PC-9 (cell line): ENCODE data around the gene PTPRD. TPM values are rescaled to one million over a fixed set of nuclear protein-coding genes. Genes with fewer than 3 reads are reported as not detected.

Experiments used
- BruUV-seq: library from RNA; stranded (reverse); fragments of 400-500 nt; replicated peaks from 2 replicates; lab custom pipeline; 2021; lab: Mats Ljungman, UMichigan
- CTCF ChIA-PET: fragments of 300-600 bp; sonication (Branson Sonifier 250); formaldehyde crosslinking; loops from one replicate; lab custom pipeline; 2022; ENCODE audit warnings: antibody characterized with exemption; lab: Charles Lee
- POLR2A ChIA-PET: fragments of 300-600 bp; sonication (Branson Sonifier 250); formaldehyde crosslinking; loops from one replicate; lab custom pipeline; 2022; ENCODE audit warnings: antibody characterized with exemption; ENCODE audit not compliant: unreplicated experiment; lab: Charles Lee
- DNase-seq, 2 experiments: peaks; one replicate each; pipeline versions ENCODE4 v3.0.0 to v3.0.0-alpha.2; 2015 to 2022; ENCODE audit warnings: mixed read lengths in 1 of 2
- H2AFZ ChIP-seq: fragments of 200-600 bp; sonication (generic); 2 replicates; pipeline ENCODE4 v1.8.1; 2017; ENCODE audit warnings: antibody characterized with exemption
- H3F3A ChIP-seq: fragments of 200-600 bp; sonication (generic); 2 replicates; pipeline ENCODE4 v1.8.1; 2017; ENCODE audit warnings: antibody characterized with exemption, mild to moderate bottlenecking, low read depth; ENCODE audit not compliant: insufficient read depth
- H3K27ac ChIP-seq: fragments of 200-600 bp; sonication (generic); 2 replicates; pipeline ENCODE4 v1.6.1; 2016; ENCODE audit warnings: mixed run types
- H3K27me3 ChIP-seq: fragments of 200-600 bp; sonication (generic); 2 replicates; pipeline ENCODE4 v1.6.1; 2016; ENCODE audit warnings: low read depth, mixed run types; ENCODE audit not compliant: insufficient read depth
- H3K36me3 ChIP-seq: fragments of 200-600 bp; sonication (generic); 2 replicates; pipeline ENCODE4 v1.6.1; 2016; ENCODE audit warnings: low read depth, mixed run types
- H3K4me1 ChIP-seq: fragments of 200-600 bp; sonication (generic); replicated peaks from 2 replicates; pipeline ENCODE4 v1.6.1; 2016; ENCODE audit warnings: mixed run types; ENCODE audit not compliant: insufficient read depth
- H3K4me2 ChIP-seq: fragments of 200-600 bp; sonication (generic); 2 replicates; pipeline ENCODE4 v1.6.1; 2017; ENCODE audit warnings: mixed run types
- H3K4me3 ChIP-seq: fragments of 200-600 bp; sonication (generic); 2 replicates; pipeline ENCODE4 v1.6.1; 2016; ENCODE audit warnings: mixed run types
- H3K79me2 ChIP-seq: fragments of 200-600 bp; sonication (generic); 2 replicates; pipeline ENCODE4 v1.6.1; 2017; ENCODE audit warnings: low read depth, mixed run types
- H3K9me2 ChIP-seq: fragments of 200-600 bp; sonication (generic); 2 replicates; pipeline ENCODE4 v1.8.1; 2017; ENCODE audit warnings: mild to moderate bottlenecking; ENCODE audit not compliant: insufficient read depth
- H3K9me3 ChIP-seq: fragments of 200-600 bp; sonication (generic); 2 replicates; pipeline ENCODE4 v1.8.1; 2016; ENCODE audit warnings: low read depth; ENCODE audit not compliant: insufficient read depth
- H4K20me1 ChIP-seq: fragments of 200-600 bp; sonication (generic); 2 replicates; pipeline ENCODE4 v1.8.1; 2017; ENCODE audit not compliant: insufficient read depth
- CTCF ChIP-seq: fragments of 200-600 bp; sonication (generic); conservative IDR thresholded peaks from 2 replicates; pipeline ENCODE4 v1.6.1; 2017; ENCODE audit warnings: mixed run types, antibody characterized with exemption, mild to moderate bottlenecking, moderate library complexity
- EZH2 ChIP-seq: fragments of 200-600 bp; sonication (generic); IDR thresholded peaks from 2 replicates; pipeline ENCODE4 v1.8.0; 2017; ENCODE audit warnings: antibody characterized with exemption, low read depth
- intact Hi-C: fragments of 100-400 bp; cut with micrococcal nuclease; formaldehyde crosslinking; loops from one replicate; pipeline ENCODE4 v1.10.0; 2022; ENCODE audit not compliant: unreplicated experiment
- total RNA-seq: library from RNA; stranded (reverse); gene quantifications from 2 replicates; pipeline ENCODE4 v1.2.3, GENCODE V29; 2021

The PTPRD gene
- total RNA-seq, 1 experiment from 2014 or later = not detected

- no peak overlapping the region for H3K4me2 ChIP-seq
- no peaks in the 10 kb centered on the region for H3K36me3 ChIP-seq
- no peak overlapping the region for H3K27ac ChIP-seq
- H3K27me3 ChIP-seq = no peaks in the 10 kb centered on the region
- TF ChIP-seq EZH2 = no peak
- no peak for TF ChIP-seq CTCF
- no TSS peak for BruUV-seq
- no peaks in the 10 kb centered on the region for H3K9me3 ChIP-seq
- H4K20me1 ChIP-seq = no peaks in the 10 kb centered on the region
- H3K4me1 ChIP-seq = no peaks in the 10 kb centered on the region
- no peaks in the 10 kb centered on the region for H3F3A ChIP-seq
- CTCF ChIA-PET = no interaction called here
- no peaks in the 10 kb centered on the region for H3K79me2 ChIP-seq
- POLR2A ChIA-PET = no interaction called here
- no peak for DNase-seq
- H3K4me3 ChIP-seq = no peak overlapping the region
- intact Hi-C loops = no loop called here
- no peak overlapping the region for H2AFZ ChIP-seq
- no peaks in the 10 kb centered on the region for H3K9me2 ChIP-seq
Observed at GRCh38 chr9:10055886-10056395, 556.9 kb downstream of the PTPRD start.

GRCh38 chr9:10054456-10054855 is 558.3 kb downstream of the PTPRD start:
- H3K4me3 ChIP-seq = no peak overlapping the region
- H3K27ac ChIP-seq = no peak overlapping the region
- BruUV-seq = no TSS peak
- H3F3A ChIP-seq = no peaks in the 10 kb centered on the region
- no peaks in the 10 kb centered on the region for H3K79me2 ChIP-seq
- no peak for DNase-seq
- ChIA-PET POLR2A (no interaction called here), CTCF (no interaction called here)
- H3K27me3 ChIP-seq = no peaks in the 10 kb centered on the region
- no peaks in the 10 kb centered on the region for H3K4me1 ChIP-seq
- no peak for TF ChIP-seq EZH2
- no peak for TF ChIP-seq CTCF
- H3K9me2 ChIP-seq = no peaks in the 10 kb centered on the region
- H3K9me3 ChIP-seq = no peaks in the 10 kb centered on the region
- H3K4me2 ChIP-seq = no peak overlapping the region
- no peaks in the 10 kb centered on the region for H3K36me3 ChIP-seq
- intact Hi-C loops = no loop called here
- no peak overlapping the region for H2AFZ ChIP-seq
- no peaks in the 10 kb centered on the region for H4K20me1 ChIP-seq

GRCh38 chr9:10052916-10053315 is 559.9 kb downstream of the PTPRD start:
- no peak for DNase-seq
- no peaks in the 10 kb centered on the region for H3F3A ChIP-seq
- H3K4me3 ChIP-seq = no peak overlapping the region
- no peaks in the 10 kb centered on the region for H3K9me2 ChIP-seq
- H4K20me1 ChIP-seq = no peaks in the 10 kb centered on the region
- TF ChIP-seq EZH2 (no peak), CTCF (no peak)
- BruUV-seq = no TSS peak
- no peaks in the 10 kb centered on the region for H3K4me1 ChIP-seq
- no peaks in the 10 kb centered on the region for H3K27me3 ChIP-seq
- intact Hi-C loops = no loop called here
- H3K4me2 ChIP-seq = no peak overlapping the region
- H2AFZ ChIP-seq = no peak overlapping the region
- no peak overlapping the region for H3K27ac ChIP-seq
- POLR2A ChIA-PET = no interaction called here
- no peaks in the 10 kb centered on the region for H3K9me3 ChIP-seq
- CTCF ChIA-PET = no interaction called here
- H3K36me3 ChIP-seq = no peaks in the 10 kb centered on the region
- H3K79me2 ChIP-seq = no peaks in the 10 kb centered on the region
